Activated CD4-positive, CD25-positive, alpha-beta regulatory T cell treated with anti-CD3 and anti-CD28 coated beads, Interleukin-2, amount 50 U/mL, for 16 hours (primary cell): ENCODE measurements around the gene FOXI1.
"Not testable (repeated sequence)": the region's sequence is repeated elsewhere in the genome, so short reads cannot be mapped to it uniquely, and the experiment has no call there.

Source experiments
- DNase-seq: peaks from one replicate; pipeline ENCODE4 v3.0.0-alpha.2; 2020; ENCODE audit warnings: low read depth, low spot score

Gene FOXI1

GRCh38 chr5:170092455-170093101, 13.1 kb upstream of the FOXI1 start:
- DNase-seq, result no peak

DNA sequence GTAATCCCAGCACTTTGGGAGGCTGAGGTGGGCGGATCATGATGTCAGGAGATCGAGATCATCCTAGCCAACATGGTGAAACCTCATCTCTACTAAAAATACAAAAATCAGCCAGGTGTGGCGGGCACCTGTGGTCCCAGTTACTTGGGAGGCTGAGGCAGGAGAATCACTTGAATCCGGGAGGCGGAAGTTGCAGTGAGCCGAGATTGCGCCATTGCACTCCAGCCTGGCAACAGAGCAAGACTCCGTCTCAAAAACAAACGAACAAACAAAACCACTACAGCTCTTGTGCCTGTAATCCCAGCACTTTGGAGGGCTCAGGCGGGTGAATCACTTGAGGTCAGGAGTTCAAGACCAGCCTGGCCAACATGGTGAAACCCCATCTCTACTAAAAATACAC, 11.4 kb upstream of the FOXI1 start:
- DNase-seq, result not testable (repeated sequence)

GRCh38 chr5:170095646-170096045, 10.1 kb upstream of the FOXI1 start:
- DNase-seq, result no peak

GRCh38 chr5:170097934-170098333, 7.8 kb upstream of the FOXI1 start:
- no peak for DNase-seq

DNA sequence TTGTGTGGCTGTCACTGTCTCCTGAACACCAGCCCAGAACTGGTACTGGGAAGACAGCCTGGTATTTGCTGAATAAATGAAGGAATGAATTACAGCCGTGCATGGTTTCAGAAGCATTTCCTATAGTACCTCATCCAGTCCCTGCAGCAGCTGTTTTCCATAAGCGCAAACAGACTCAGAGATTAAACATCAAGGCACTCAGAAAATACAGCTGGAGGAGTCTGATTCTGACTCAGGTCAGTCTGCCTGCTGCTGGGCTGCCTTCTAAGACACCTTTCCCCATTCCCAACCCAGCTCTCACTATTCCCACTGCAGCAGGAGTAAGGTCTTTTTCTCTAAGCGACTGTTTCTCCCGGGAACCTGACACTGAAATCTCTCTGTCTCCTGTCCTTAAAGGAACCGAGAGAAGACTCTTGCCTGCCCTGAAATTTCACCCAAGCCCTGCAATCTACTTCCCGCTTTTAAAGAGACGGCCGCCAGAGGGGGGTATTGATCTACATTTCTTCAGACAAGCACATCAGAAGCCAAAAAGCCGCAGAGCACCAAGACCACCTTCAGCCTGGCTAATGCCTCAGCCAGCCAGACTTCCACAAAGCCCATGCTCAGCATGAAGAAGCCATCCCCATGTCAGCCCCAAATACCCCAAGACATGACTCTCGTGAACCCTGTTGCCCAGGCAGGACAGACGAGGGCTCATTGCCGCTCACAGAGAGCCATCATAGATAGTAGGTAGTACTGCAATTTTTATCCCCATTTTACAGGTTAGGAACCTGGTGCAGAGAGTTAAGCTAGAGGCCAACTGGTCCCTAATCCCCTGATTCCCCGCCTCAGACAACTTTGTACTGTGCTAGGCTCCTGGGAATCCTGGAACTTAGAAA, 5.4 kb upstream of the FOXI1 start:
- peak; percentile 34 for DNase-seq

DNA sequence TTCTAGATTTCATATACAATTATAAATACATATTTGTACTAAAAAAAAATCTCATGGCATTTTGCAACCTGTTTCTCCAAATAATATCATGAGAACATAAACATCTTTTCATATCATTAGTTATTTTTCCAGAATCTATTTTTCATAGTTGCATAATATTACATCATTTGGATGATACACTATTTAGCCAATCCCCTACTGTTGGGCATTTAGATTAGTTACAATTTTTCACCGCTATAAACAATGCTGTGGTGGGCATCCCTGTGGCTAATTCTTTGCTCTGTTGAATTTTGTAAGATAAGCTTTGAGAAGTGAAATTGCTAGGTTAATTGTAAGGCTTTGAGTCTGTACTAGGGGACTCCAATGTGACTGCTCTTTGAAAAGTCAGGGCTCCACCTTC, 2.2 kb upstream of the FOXI1 start:
- DNase-seq, result no peak

DNA sequence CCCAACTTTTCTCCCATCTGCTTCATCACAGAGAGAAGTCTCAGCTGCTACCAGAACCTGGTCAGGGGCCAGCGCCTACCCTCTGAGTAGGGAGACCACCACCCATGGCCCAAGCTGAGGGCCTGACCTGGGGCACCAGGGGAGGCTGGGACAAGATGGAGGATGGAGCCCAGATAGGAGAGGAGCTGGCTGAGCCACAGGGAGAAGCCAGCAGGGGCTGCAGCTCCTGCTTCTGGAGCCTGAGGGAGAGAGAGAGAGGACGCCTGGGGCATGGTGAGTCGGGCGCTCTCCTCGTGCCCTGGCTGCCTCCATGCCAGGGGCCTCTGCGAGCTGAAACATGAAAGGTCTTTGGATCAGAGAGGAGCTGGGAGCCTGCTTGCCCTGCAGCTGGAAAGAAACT, 1.4 kb upstream of the FOXI1 start:
- no peak for DNase-seq

- DNase-seq, result no peak
Measured at GRCh38 chr5:170104710-170105109, 987 bp upstream of the FOXI1 start.

GRCh38 chr5:170107674-170108073, 2.0 kb downstream of the FOXI1 start:
- DNase-seq, result no peak

DNA sequence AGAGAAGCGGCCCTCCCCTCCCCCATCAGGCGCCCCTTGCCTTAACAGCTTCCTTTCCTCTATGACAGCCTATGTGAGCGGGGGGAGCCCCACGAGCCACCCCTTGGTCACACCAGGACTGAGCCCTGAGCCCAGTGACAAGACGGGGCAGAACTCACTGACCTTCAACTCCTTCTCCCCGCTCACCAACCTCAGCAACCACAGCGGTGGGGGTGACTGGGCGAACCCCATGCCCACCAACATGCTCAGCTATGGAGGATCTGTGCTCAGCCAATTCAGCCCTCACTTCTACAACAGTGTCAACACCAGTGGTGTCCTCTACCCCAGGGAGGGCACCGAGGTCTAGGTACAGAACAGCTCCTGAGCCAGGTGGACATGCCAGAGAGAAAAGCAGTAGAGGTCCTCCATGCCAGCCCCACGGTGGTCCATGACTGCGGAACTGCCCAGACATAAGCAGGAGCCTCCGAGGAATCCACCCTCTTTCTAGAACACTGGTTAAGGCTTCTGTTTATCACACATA, 2.6 kb downstream of the FOXI1 start:
- DNase-seq, result no peak

GRCh38 chr5:170109059-170110031, 3.6 kb downstream of the FOXI1 start:
- no peak for DNase-seq

DNA sequence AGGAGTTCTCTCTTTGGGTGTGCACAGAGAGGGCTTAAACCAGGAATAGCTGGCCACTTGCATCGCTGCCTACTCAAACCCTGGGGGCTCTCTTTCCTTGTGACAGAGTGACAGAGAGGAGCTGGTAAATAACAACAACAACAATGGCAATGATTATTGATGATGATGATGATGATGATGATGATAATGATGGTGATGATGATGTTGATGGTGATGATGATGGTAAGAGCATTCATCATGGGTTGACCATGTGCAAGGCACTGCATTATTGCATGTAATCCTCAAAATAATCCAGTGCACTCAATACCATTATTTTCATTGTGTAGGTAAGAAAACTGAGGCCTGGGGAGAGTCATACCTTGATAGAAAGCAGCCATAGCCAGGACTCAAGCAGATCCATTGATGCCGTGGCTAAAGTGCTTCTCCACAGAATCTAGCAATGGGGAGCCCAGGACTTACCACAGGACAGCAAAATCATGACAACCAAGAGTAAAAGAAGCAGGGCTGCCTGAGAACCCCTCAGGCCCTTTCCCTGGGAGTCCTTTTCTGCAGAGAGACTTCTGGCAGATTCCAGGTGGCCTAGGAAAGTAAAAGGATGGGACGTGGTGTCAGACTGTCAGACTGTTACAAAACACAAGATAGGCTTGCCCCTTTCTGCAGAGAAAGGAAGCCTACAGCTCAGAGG, 4.8 kb downstream of the FOXI1 start:
- no peak for DNase-seq

DNA sequence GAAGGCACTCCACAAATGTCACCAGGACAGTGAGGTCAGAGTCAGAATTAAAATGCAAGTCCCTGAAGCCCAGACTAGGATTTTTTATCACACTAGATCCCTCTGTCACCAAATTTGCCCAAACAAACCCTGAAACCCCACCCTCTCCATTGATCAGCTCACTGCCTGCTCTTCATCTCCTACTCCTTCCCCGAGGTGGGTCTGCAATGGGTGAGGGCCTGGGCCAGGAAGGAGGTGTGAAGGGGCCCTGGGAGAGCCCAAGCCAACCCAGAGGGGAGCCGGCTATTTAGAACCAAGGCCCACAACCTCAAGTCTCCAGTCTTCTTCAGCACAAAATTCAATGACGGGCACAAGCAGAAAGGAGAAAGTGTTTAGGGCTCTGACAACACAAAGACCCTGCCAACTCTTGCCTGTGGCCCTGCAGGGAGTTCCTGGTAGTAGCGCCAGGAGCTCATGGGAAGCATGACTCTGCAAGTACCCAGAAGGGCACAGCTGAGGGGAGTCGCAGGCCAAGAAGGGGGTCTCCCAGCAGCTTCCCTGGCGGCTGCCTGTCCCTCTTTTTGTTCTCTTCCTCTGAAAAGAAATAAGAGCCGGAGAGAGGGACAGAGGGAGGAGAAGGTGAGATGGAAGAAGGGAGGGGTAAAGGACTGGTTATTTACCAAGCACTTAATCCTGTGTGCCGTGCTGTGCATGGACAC, 5.5 kb downstream of the FOXI1 start:
- no peak for DNase-seq

DNA sequence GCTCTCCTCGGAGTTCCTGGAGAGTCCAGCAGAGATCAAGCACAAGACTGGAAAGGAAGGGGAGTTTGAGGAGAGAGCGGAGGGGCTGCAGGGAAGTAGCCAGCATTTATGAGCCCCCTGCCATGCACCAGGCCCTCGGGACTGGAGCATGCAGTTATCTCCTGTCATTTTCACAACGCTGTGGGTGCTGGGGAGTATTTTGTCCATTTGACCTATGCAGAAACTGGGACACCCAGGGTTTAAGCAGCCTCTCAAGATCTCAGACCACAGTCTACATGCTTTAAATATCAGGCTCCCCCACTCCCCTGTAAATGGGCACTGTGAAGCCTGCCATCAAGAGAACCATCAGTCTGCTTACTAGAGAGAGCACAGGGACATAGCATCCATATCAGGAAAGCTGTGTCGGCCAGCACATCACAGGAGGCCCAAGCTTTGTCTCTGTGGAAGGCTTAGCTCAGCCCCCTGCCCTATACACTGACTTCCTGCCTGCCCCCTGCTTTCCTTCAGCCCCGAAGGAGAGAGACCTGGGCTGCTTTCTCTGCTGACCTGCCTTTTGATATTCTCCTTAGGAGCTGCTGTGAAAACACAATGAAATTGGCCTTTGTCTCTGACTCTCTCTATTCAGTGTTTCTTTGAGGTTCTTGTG, 7.3 kb downstream of the FOXI1 start:
- no peak for DNase-seq

GRCh38 chr5:170113522-170113900, 7.8 kb downstream of the FOXI1 start:
- no peak for DNase-seq

DNA sequence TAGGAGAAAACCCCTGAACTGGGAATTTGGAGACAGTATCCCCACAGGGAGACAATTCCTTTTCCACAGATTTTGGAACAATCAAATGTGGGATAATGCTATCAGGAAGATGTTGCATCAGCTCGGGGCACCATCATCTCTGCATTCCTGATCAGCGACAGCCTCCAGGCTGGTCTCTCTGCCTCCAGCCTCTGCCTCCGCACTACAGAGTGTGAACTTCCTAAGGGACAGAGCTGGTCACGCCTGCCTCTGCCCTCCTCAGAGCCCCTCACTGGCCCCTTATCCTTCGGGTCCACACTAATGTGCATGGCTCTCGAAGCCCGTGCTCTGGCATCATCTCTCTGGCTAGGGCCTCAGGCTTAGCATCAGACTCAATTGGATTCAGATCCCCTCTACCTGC, 8.6 kb downstream of the FOXI1 start:
- no peak for DNase-seq

DNA sequence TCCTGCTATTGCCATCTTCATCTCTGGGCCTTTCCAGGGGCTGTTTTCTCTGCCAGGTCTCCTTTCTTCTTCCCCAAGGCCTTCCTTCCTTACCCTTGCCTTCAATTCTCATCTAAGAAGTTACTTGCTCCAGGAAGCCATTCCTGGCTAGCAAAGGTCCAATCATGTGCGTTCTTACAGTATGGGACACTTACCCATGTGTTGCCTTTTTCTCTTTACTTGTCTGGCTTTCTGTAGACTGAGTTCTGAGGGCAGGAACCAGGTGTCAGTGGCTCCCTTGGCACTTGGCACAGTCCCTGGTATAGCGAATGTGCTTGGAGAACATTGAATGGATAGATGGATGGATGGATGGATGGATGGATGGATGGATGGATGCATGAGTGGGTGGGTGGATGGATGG, 10.2 kb downstream of the FOXI1 start:
- no peak for DNase-seq

DNA sequence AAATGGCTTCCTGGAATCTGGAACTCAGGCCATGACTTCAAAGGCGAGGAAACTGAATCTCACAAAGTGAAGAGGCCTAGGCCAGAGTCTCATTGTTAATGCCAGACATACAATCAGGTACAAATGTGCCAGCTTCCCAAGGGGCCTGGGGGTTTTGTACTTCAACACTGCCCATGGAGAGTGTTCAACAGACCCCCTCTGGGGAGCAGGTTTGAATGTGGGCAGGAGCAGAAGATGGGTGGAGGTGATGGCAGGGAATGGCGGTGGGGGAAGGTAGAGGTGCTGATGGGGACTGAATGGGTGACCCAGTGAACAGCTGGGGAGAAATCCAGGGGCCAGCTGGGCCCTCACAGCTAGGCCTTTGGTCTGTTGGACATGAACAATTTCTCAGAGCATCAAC, 12.0 kb downstream of the FOXI1 start:
- DNase-seq, result no peak

DNA sequence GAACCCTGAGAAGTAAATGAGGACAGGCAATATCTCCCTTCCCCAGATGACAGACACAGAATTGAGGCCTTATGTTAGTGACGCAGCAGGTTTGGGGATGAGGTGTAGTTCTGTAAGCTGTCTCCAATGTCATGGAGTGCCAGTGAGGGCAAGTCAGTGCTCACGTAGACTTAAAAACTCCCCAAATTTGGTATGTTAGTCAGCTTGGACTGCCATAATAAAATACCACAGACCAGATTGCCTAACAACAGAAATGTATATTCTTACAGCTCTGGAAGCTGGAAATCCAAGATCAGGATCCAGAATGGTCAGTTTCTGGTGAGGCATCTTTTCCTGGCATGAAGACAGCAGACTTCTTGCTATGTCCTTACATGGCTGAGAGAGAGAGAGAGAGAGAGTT, 14.9 kb downstream of the FOXI1 start:
- DNase-seq, result no peak

GRCh38 chr5:170121321-170121720, 15.6 kb downstream of the FOXI1 start:
- DNase-seq, result no peak
